Dendritic cell treated with granulocyte-macrophage colony-stimulating factor and Interleukin-4, amounts not matched to agents 40 ng/mL and 50 ng/mL, for 4 days (primary cell): ENCODE results near the gene RAB3B.

ENCODE experiments used
- H3K27ac Mint-ChIP-seq: one replicate; pipeline ENCODE4 v1.8.0; 2022; ENCODE audit warnings: mild to moderate bottlenecking, mixed read lengths
- H3K27me3 Mint-ChIP-seq: one replicate; pipeline ENCODE4 v1.8.0; 2022; ENCODE audit warnings: mild to moderate bottlenecking, mixed read lengths
- H3K36me3 Mint-ChIP-seq: one replicate; pipeline ENCODE4 v1.8.0; 2022; ENCODE audit warnings: low read depth, mixed read lengths
- H3K4me1 Mint-ChIP-seq: one replicate; pipeline ENCODE4 v1.8.0; 2022; ENCODE audit warnings: low read depth, mixed read lengths
- H3K4me3 Mint-ChIP-seq: one replicate; pipeline ENCODE4 v1.8.0; 2022; ENCODE audit warnings: mild to moderate bottlenecking, moderate library complexity, mixed read lengths
- H3K9me3 Mint-ChIP-seq: one replicate; pipeline ENCODE4 v1.8.0; 2022; ENCODE audit warnings: mixed read lengths
- intact Hi-C: fragments of 100-400 bp; cut with micrococcal nuclease; formaldehyde crosslinking; loops from one replicate; pipeline ENCODE4 v1.15.0; 2022

RAB3B gene

GRCh38 chr1:51933344-51933743 lies 57.2 kb downstream of the RAB3B start:
- Mint-ChIP-seq H3K36me3 (no peaks in the 10 kb centered on the region), H3K27me3 (peaks cover 7% of the 10 kb centered on the region), H3K4me1 (no peaks in the 10 kb centered on the region), H3K27ac (no peak overlapping the region), H3K4me3 (no peak overlapping the region), H3K9me3 (no peaks in the 10 kb centered on the region)
- intact Hi-C loops, result no loop called here

- intact Hi-C loops, result no loop called here
- Mint-ChIP-seq H3K4me1 (no peaks in the 10 kb centered on the region), H3K9me3 (no peaks in the 10 kb centered on the region), H3K27ac (no peak overlapping the region), H3K27me3 (peaks cover 4% of the 10 kb centered on the region), H3K4me3 (no peak overlapping the region), H3K36me3 (no peaks in the 10 kb centered on the region)
Measured at GRCh38 chr1:51930329-51930728, 60.2 kb downstream of the RAB3B start.

DNA sequence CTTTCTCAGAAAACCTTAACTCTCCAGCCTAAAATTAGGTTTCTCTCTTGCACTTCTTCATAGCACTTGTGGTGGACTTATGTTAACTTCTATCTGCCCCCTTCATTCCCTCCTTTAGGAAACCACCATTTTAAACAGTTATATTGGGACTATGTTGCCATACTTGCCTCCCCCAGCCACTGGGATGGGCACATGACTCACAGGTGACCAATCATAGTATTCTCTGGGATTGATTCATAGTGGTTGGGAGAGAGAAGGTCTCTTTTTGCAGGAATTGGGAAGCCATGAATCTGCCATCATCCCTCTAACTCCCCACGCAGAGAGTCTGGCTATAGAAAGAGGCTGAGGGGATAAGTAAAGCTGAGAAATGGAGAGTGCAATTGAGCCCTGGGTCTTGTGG lies 61.6 kb downstream of the RAB3B start:
- intact Hi-C loops, result no loop called here
- Mint-ChIP-seq H3K9me3 (no peaks in the 10 kb centered on the region), H3K27ac (no peak overlapping the region), H3K36me3 (no peaks in the 10 kb centered on the region), H3K4me3 (no peak overlapping the region), H3K4me1 (no peaks in the 10 kb centered on the region), H3K27me3 (peaks cover 4% of the 10 kb centered on the region)

DNA sequence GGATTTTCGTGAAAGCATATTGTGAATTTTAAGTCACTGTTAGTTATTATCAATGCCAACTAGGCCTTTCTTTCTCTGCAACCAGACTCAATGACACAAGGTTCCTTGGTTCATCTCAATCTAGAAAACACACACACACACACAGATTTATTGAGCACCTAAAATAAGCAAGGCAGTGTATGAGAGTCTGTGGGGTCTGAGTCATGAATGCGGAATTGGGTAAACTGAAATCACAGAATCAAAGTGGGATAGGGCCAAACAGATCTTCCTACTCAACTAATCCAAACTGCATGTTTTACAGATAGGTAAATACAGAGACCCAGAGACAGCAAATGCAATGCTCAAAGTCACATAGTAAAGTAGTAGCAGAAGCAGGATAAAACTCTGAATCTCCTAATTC lies 63.5 kb downstream of the RAB3B start:
- Mint-ChIP-seq H3K27me3 (peaks cover 4% of the 10 kb centered on the region), H3K36me3 (no peaks in the 10 kb centered on the region), H3K4me3 (no peak overlapping the region), H3K27ac (no peak overlapping the region), H3K9me3 (no peaks in the 10 kb centered on the region), H3K4me1 (no peaks in the 10 kb centered on the region)
- intact Hi-C loops, result no loop called here

DNA sequence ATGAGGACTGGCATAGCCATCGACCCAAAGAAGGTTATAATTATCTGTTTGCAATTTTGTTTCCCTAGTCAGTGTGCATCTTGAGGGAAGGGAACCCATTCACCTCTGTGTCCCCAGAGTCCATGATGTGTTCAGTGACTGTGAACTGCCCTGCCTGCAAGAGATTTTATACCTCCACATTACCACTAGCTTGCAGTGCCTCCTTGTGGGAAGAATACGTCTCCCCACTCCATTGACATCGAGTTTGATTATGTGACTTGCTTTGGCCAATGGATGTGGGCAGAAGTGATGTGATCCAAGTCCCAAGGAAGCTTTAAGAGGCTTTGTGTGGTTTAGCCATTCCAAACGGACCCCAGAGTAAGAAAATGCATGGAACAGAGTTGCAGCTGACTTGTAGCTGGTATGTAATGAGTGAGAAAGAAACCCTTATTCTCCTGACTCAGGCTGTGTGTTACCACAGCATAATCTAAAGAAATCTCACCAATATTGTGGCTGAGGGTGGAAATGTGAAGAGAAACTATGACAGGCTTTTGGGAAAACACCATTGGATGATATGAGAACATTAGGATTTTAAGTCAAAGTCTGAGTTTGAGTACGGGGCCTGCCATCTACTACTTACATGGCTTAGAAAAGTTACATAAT lies 64.2 kb downstream of the RAB3B start:
- Mint-ChIP-seq H3K4me3 (no peak overlapping the region), H3K27ac (no peak overlapping the region), H3K4me1 (no peaks in the 10 kb centered on the region), H3K9me3 (no peaks in the 10 kb centered on the region), H3K27me3 (peaks cover 4% of the 10 kb centered on the region), H3K36me3 (no peaks in the 10 kb centered on the region)
- intact Hi-C loops, result no loop called here

DNA sequence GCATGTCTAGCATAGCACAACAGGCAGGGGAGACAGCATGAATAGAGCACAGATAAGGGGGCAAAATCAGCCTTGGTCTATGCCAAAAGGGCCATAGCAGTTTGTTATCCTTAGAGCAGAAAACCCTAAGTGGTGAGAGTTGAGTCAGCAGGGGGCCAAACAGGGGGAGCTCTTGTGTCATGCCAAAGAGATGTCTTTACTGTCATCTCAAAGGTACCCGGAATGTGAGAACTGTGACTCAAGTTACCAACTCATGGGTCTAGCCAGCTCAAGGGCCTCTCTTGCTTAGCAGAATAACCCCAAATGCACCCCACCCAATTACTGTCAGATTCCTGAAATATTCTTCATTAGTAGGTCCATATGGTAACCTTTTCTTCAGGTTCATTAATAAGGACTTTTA lies 66.0 kb downstream of the RAB3B start:
- no peaks in the 10 kb centered on the region for H3K36me3 Mint-ChIP-seq
- no peaks in the 10 kb centered on the region for H3K4me1 Mint-ChIP-seq
- no peaks in the 10 kb centered on the region for H3K9me3 Mint-ChIP-seq
- H3K4me3 Mint-ChIP-seq, result no peak overlapping the region
- H3K27ac Mint-ChIP-seq, result no peak overlapping the region
- intact Hi-C loops, result no loop called here
- H3K27me3 Mint-ChIP-seq, result peaks cover 11% of the 10 kb centered on the region

DNA sequence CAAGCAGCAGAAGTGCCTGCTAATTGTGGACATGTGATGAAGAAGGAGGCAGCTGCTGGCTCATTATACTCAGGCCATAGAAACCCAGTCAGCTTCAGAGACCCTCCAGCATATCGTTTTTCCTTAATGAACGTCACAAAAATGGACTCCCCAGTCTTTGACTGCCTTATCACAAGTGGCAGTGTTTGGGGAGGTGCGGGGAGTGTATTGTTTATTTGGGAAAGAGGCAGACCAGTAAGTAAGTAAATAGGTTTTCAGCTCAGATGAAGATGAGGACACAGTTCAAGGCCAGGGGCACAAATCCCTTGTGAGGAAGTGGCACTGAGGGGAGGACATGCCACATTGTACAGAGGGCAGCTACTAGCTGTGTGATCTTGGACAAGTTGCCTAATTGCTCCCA lies 68.5 kb downstream of the RAB3B start:
- H3K27ac Mint-ChIP-seq, result no peak overlapping the region
- H3K36me3 Mint-ChIP-seq, result no peaks in the 10 kb centered on the region
- intact Hi-C loops, result no loop called here
- H3K9me3 Mint-ChIP-seq, result no peaks in the 10 kb centered on the region
- no peaks in the 10 kb centered on the region for H3K4me1 Mint-ChIP-seq
- no peak overlapping the region for H3K4me3 Mint-ChIP-seq
- peaks cover 9% of the 10 kb centered on the region for H3K27me3 Mint-ChIP-seq

GRCh38 chr1:51920130-51920529 lies 70.4 kb downstream of the RAB3B start:
- Mint-ChIP-seq H3K27me3 (peaks cover 14% of the 10 kb centered on the region), H3K9me3 (no peaks in the 10 kb centered on the region), H3K36me3 (no peaks in the 10 kb centered on the region), H3K27ac (no peak overlapping the region), H3K4me3 (no peak overlapping the region), H3K4me1 (no peaks in the 10 kb centered on the region)
- intact Hi-C loops, result no loop called here

DNA sequence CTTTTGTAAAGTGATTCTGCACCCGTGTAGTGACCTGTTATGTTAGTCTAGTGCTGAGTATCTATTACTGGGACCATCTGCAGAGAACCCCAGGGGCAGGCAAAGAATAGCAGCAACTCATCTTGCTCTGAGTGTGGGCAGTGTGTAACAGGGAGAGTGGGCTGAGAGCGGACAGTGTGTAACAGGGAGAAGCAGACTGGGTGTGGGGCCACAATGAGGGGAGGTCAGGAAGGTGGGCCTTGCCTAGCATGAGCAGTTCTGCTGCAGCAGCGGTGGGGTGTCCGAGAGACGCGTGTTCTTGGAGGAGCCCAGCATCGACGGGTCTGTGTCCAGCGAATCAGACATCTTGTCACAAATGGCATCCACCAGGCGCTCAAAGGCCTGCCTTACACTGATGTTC lies 70.8 kb downstream of the RAB3B start:
- H3K27ac Mint-ChIP-seq, result no peak overlapping the region
- no peaks in the 10 kb centered on the region for H3K36me3 Mint-ChIP-seq
- no peaks in the 10 kb centered on the region for H3K4me1 Mint-ChIP-seq
- H3K9me3 Mint-ChIP-seq, result no peaks in the 10 kb centered on the region
- peaks cover 14% of the 10 kb centered on the region for H3K27me3 Mint-ChIP-seq
- intact Hi-C loops, result no loop called here
- H3K4me3 Mint-ChIP-seq, result no peak overlapping the region

DNA sequence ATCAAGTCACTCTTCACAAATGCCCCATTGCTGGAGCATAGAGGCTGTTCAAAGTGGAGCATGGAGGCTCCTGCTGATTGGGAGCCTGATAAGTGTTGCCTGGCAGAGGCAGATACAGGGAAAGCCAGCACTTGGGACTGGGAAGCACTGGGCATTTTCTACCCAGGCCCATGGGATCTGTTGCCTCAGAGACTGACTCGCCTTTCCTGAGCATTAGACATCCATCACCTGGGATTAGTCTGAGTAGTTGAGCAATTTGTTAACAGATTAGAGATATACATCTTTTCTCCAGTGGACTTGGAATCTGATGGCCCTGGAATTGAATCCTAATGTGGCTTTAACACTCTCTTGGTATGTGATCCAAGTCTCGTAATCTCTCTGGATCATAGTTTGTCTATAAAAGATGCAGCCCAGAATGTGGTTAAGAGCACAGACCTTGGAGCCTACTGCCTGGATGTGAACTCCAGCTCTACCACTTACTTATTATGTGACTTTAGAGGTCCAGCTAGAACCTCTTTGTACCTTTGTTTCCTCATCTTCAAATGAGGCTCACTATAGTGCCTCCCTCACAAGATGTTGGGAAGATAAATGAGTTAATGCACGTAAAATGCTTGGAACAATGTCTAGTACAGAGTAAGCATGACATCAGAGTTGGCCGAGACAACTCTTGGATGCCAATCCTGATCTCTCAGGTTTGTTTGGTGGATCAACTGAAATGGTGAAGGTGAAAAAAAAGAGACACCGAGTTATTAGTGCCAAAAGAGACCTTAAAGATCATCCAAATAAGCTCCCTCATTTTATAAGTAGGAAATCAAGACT lies 73.7 kb downstream of the RAB3B start:
- Mint-ChIP-seq H3K9me3 (no peaks in the 10 kb centered on the region), H3K4me1 (no peaks in the 10 kb centered on the region), H3K36me3 (no peaks in the 10 kb centered on the region), H3K4me3 (no peak overlapping the region), H3K27ac (no peak overlapping the region), H3K27me3 (peaks cover 19% of the 10 kb centered on the region)
- intact Hi-C loops, result no loop called here

DNA sequence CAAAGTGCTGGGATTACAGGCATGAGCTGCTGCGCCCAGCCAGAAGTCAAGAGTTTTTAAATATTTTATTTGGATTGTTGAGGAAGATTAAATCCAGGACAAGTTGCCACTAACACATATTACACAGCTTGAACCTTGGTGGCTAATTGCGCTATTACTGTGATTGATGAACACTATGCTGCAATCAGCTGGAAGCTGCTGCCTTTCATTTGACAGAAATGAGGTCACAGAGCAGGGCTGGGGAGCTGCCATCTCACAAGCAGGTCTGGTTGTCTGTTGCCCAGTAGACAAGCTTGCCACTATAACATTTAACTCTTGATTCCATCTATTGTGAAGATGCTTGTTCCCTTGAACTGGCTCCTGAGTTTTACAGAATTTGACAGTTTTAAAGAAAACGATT lies 74.5 kb downstream of the RAB3B start:
- H3K27ac Mint-ChIP-seq, result no peak overlapping the region
- intact Hi-C loops, result no loop called here
- no peaks in the 10 kb centered on the region for H3K9me3 Mint-ChIP-seq
- H3K27me3 Mint-ChIP-seq, result peaks cover 18% of the 10 kb centered on the region
- H3K36me3 Mint-ChIP-seq, result no peaks in the 10 kb centered on the region
- no peaks in the 10 kb centered on the region for H3K4me1 Mint-ChIP-seq
- no peak overlapping the region for H3K4me3 Mint-ChIP-seq

- peaks cover 17% of the 10 kb centered on the region for H3K27me3 Mint-ChIP-seq
- H3K4me1 Mint-ChIP-seq, result no peaks in the 10 kb centered on the region
- intact Hi-C loops, result no loop called here
- no peak overlapping the region for H3K4me3 Mint-ChIP-seq
- H3K27ac Mint-ChIP-seq, result no peak overlapping the region
- no peaks in the 10 kb centered on the region for H3K9me3 Mint-ChIP-seq
- H3K36me3 Mint-ChIP-seq, result no peaks in the 10 kb centered on the region
Measured at GRCh38 chr1:51912881-51913280, 77.6 kb downstream of the RAB3B start.

DNA sequence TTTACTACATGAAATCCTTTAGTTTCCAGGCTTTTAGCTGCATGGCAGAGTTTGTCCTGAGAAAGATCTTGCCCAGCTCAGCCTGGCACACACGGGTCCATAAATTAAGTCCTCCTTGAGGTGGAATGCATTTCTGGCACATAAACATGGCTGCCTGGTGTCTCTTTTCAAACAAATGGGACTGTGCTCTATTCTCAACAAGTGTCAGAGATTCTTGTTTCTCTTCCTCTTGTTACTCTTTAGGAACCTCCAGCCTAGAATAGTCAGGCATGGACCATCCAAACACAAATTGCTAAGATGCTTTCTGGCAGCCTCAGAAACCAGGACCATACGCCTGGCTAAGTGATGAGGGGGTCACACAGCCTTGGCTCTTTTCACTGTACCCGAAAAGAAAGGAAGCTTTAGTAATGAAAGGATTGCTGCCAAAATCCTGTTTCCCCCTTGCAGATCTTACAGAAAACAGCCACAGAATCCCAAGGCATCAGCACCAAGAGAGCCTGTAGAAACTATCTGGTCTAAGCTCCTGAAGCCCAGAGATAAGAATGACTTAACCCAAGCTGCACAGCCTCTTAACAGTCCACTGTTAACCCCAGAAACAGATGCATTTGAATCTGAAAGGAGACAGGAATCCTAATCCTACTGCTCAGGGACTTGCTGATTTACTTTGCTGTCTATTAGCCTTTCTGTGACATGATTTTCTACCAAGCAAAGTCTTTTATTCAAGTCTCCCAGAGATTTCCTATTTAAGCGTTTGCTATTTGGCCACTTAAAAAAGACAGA lies 80.1 kb downstream of the RAB3B start:
- Mint-ChIP-seq H3K4me1 (peaks cover 6% of the 10 kb centered on the region), H3K36me3 (no peaks in the 10 kb centered on the region), H3K4me3 (no peak overlapping the region), H3K27ac (no peak overlapping the region), H3K9me3 (peaks cover 14% of the 10 kb centered on the region), H3K27me3 (peaks cover 16% of the 10 kb centered on the region)
- intact Hi-C loops, result no loop called here

DNA sequence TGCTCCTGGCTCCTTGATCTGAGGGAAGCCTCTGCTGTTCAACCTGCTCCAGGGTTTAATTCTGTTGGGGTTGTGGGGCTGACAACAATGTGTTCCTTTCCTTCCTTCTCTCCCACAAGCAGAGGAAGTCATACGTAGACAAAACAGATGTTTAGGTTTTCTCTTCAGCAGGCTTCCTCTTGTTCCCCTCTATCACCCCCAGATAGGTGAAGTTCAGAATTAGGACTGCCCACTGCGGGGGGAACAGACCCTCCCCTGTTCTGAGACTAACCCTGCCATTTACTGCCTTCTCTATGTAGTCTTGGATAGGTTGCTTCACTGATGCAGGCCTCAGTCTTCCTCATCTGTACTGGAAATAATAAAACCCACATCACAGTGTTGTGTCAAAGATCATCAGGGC lies 82.0 kb downstream of the RAB3B start:
- Mint-ChIP-seq H3K9me3 (peaks cover 14% of the 10 kb centered on the region), H3K27ac (no peak overlapping the region), H3K4me3 (no peak overlapping the region), H3K4me1 (peaks cover 6% of the 10 kb centered on the region), H3K36me3 (no peaks in the 10 kb centered on the region), H3K27me3 (peaks cover 16% of the 10 kb centered on the region)
- intact Hi-C loops, result no loop called here
